ENCODE measurements around the gene DKC1. TPM values are rescaled to one million over a fixed set of nuclear protein-coding genes. Genes with fewer than 3 reads are reported as not detected.

DKC1 gene
- total and polyA plus RNA-seq, 2 experiments from 2014 or later: 27.8 to 38.9 TPM

DNA sequence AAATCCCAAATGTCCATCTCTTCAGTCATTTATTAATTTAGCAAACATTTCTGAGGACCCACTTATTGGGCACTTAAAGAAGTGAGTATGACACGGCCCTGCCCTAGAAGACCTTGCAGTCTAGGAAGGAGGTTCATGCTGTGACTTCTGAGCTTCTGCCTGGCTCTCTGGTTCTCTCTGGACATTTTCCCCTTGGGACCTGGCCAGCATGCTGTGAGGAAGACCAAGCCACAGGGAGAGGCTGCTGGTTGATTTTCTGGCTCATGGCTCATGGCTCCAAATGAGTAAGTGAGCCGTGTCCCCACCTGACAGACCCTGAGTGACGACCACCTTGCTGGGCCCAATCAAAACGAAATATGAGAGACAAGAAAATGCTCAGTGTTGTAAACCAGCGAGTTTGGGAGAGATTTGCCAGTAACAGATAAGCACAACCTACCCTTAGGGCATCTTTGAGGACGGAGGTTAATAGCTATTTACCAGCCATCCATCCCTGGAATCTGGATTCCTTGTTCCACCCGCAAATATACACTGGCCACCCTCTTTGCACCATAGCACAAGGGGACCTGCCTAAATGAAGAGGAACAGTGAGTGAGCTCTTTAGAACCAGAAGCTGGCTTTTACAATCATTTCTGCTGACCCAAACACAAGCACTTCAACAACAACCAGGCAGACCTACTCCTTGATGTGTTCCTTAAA is 41.7 kb downstream of the DKC1 start:
- Histone ChIP-seq H3K4me2 (peak overlapping the region; percentile 87), H3K9me3 (ENCODE audit: low read depth) (no peaks in the 10 kb centered on the region), H3K27ac (peak overlapping the region; percentile 22), H3K27me3 (no peaks in the 10 kb centered on the region), H3K36me3 (replicated peaks; ENCODE audit: insufficient read depth, low read depth) (no peaks in the 10 kb centered on the region), H3K4me1 (ENCODE audit: insufficient read depth) (peaks cover 11% of the 10 kb centered on the region), H3K79me2 (peaks cover 3% of the 10 kb centered on the region), H4K20me1 (ENCODE audit: insufficient read depth, poor library complexity, severe bottlenecking) (no peaks in the 10 kb centered on the region), H3K9me2 (replicated peaks; ENCODE audit: insufficient read depth) (no peaks in the 10 kb centered on the region), H3K4me3 (peak overlapping the region; percentile 40), H2AFZ (peak overlapping the region; percentile 10)
- 47% methylated on average over 7 of the region's 7 CpGs for WGBS (ENCODE audit: low lambda C conversion rate, missing lambda C conversion rate)
- TF ChIP-seq EZH2 (IDR thresholded peaks at IDR 0.05; ENCODE audit: borderline replicate concordance) (no peak), CTCF (IDR thresholded peaks at IDR 0.05; ENCODE audit: poor library complexity) (no peak), EZH2phosphoT487 (IDR thresholded peaks at IDR 0.05; ENCODE audit: low read depth, severe bottlenecking, unreplicated experiment) (no peak)
- DNase-seq (ENCODE audit: low spot score): no peak

GRCh38 chrX:154804957-154805695 is 42.5 kb downstream of the DKC1 start, which contains the start of gene MPP1:
MPP1 (minus strand) TSS chrX:154805485; CDS start chrX:154805373, 112 bp downstream.
- Histone ChIP-seq H3K4me2 (peak within 1 kb of the TSS; percentile 87), H3K27ac (peak within 1 kb of the TSS; percentile 73), H3K27me3 (no peaks in the 10 kb centered on the region), H4K20me1 (ENCODE audit: insufficient read depth, poor library complexity, severe bottlenecking) (no peaks in the 10 kb centered on the region), H3K4me1 (ENCODE audit: insufficient read depth) (peaks cover 7% of the 10 kb centered on the region), H3K9me2 (replicated peaks; ENCODE audit: insufficient read depth) (no peaks in the 10 kb centered on the region), H3K36me3 (replicated peaks; ENCODE audit: insufficient read depth, low read depth) (no peaks in the 10 kb centered on the region), H3K9me3 (ENCODE audit: low read depth) (no peaks in the 10 kb centered on the region), H2AFZ (peak within 1 kb of the TSS; percentile 54), H3K4me3 (peak within 1 kb of the TSS; percentile 40), H3K79me2 (peaks cover 3% of the 10 kb centered on the region)
- DNase-seq (ENCODE audit: low spot score): peak; percentile 86
- no peak for TF ChIP-seq CTCF (IDR thresholded peaks at IDR 0.05; ENCODE audit: poor library complexity)
- TF ChIP-seq EZH2 (IDR thresholded peaks at IDR 0.05; ENCODE audit: borderline replicate concordance): no peak
- no peak for TF ChIP-seq EZH2phosphoT487 (IDR thresholded peaks at IDR 0.05; ENCODE audit: low read depth, severe bottlenecking, unreplicated experiment)
- WGBS (ENCODE audit: low lambda C conversion rate, missing lambda C conversion rate): 32% methylated on average over 64 of the region's 65 CpGs

GRCh38 chrX:154805696-154806091 is 43.0 kb downstream of the DKC1 start:
- DNase-seq (ENCODE audit: low spot score): no peak

More at GRCh38 chrX:154805696-154806091, 43.0 kb downstream of the DKC1 start:
- no peak for TF ChIP-seq EZH2phosphoT487 (IDR thresholded peaks at IDR 0.05; ENCODE audit: low read depth, severe bottlenecking, unreplicated experiment)
- TF ChIP-seq CTCF (IDR thresholded peaks at IDR 0.05; ENCODE audit: poor library complexity): no peak
- peaks cover 3% of the 10 kb centered on the region for H3K79me2 ChIP-seq
- H3K27me3 ChIP-seq: no peaks in the 10 kb centered on the region
- H3K9me2 ChIP-seq (replicated peaks; ENCODE audit: insufficient read depth): no peaks in the 10 kb centered on the region
- H3K36me3 ChIP-seq (replicated peaks; ENCODE audit: insufficient read depth, low read depth): no peaks in the 10 kb centered on the region
- 42% methylated on average over 13 of the region's 13 CpGs for WGBS (ENCODE audit: low lambda C conversion rate, missing lambda C conversion rate)
- H3K4me1 ChIP-seq (ENCODE audit: insufficient read depth): peaks cover 7% of the 10 kb centered on the region
- H3K4me2 ChIP-seq: peak overlapping the region; percentile 87
- no peaks in the 10 kb centered on the region for H4K20me1 ChIP-seq (ENCODE audit: insufficient read depth, poor library complexity, severe bottlenecking)
- H3K4me3 ChIP-seq: peak overlapping the region; percentile 40
- no peaks in the 10 kb centered on the region for H3K9me3 ChIP-seq (ENCODE audit: low read depth)
- peak overlapping the region; percentile 73 for H3K27ac ChIP-seq
- peak overlapping the region; percentile 54 for H2AFZ ChIP-seq

Measured in hepatocyte (in vitro differentiated cells).